Lower leg skin (tissue), 3 donors: ENCODE measurements around the gene SLC41A3.

Source experiments
- POLR2A ChIP-seq, 2 donors: fragments of 450-650 bp; IDR thresholded peaks; one replicate each; pipeline ENCODE4 v1.6.1; 2016 to 2017; ENCODE audit warnings: antibody characterized with exemption in 2 of 2, mild to moderate bottlenecking in 1 of 2, moderate library complexity in 1 of 2
- TF ChIP-seq, protein P1 (sequence below), 3 donors: fragments of 450-650 bp; IDR thresholded peaks; one replicate each; pipeline ENCODE4 v1.5.1; 2016; ENCODE audit warnings: antibody characterized with exemption in 3 of 3, mild to moderate bottlenecking in 3 of 3, moderate library complexity in 2 of 3

DNA sequence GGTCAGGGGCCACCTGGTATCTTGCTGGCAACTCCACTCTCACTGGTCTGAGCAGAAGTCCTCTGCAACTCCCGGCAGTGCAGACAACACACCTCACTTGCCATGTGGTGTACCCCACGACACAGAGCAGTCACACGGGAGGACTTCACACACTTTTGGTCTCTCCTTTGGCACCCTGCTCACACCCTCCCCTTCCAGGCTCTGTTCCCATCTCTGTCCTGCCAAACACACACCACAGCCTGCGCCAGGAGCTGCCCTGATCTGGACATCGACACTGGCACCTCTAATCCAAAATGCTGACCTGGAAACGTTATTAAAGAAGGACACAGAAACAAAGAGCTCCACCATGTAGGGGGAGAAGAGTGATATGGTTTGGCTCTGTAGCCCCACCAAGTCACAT lies 57.2 kb downstream of the SLC41A3 start:
- TF ChIP-seq, protein P1, sequence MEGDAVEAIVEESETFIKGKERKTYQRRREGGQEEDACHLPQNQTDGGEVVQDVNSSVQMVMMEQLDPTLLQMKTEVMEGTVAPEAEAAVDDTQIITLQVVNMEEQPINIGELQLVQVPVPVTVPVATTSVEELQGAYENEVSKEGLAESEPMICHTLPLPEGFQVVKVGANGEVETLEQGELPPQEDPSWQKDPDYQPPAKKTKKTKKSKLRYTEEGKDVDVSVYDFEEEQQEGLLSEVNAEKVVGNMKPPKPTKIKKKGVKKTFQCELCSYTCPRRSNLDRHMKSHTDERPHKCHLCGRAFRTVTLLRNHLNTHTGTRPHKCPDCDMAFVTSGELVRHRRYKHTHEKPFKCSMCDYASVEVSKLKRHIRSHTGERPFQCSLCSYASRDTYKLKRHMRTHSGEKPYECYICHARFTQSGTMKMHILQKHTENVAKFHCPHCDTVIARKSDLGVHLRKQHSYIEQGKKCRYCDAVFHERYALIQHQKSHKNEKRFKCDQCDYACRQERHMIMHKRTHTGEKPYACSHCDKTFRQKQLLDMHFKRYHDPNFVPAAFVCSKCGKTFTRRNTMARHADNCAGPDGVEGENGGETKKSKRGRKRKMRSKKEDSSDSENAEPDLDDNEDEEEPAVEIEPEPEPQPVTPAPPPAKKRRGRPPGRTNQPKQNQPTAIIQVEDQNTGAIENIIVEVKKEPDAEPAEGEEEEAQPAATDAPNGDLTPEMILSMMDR (IDR thresholded peaks at IDR 0.05), result no peak
- TF ChIP-seq POLR2A (IDR thresholded peaks at IDR 0.05), result no peak
